Spinal cord (tissue), 10 donors: ENCODE results near the gene C2orf72. TPM values are rescaled to one million over a fixed set of nuclear protein-coding genes. Genes with fewer than 3 reads are reported as not detected.
"Not testable (repeated sequence)": the region's sequence is repeated elsewhere in the genome, so short reads cannot be mapped to it uniquely, and the experiment has no call there.

ENCODE experiments used
- DNase-seq, 6 donors: peaks; one replicate each; pipeline versions ENCODE4 v3.0.0 to v3.0.0-alpha.2; 2013 to 2015; ENCODE audit warnings: low spot score in 6 of 6, low read depth in 4 of 6
- H3K27ac ChIP-seq: one replicate; pipeline ENCODE4 v1.5.1; 2013; ENCODE audit warnings: low read depth, low read length, control low read depth
- H3K27me3 ChIP-seq: one replicate; pipeline ENCODE4 v1.6.1; 2013; ENCODE audit warnings: low read length; ENCODE audit not compliant: control insufficient read depth, insufficient read depth
- H3K36me3 ChIP-seq: one replicate; pipeline ENCODE4 v1.6.1; 2013; ENCODE audit warnings: low read length; ENCODE audit not compliant: control insufficient read depth, insufficient read depth
- H3K4me1 ChIP-seq: one replicate; pipeline ENCODE4 v1.6.1; 2013; ENCODE audit warnings: low read length; ENCODE audit not compliant: control insufficient read depth, insufficient read depth
- H3K4me3 ChIP-seq: one replicate; pipeline ENCODE4 v1.5.1; 2013; ENCODE audit warnings: low read depth, low read length, control low read depth
- H3K9me3 ChIP-seq: one replicate; pipeline ENCODE4 v1.6.1; 2013; ENCODE audit warnings: low read length; ENCODE audit not compliant: control insufficient read depth, insufficient read depth
- WGBS: methylation state at CpG from one replicate; pipeline ENCODE4 v1.1.5; 2013; ENCODE audit warnings: missing lambda C conversion rate; ENCODE audit not compliant: insufficient coverage; 5-methylcytosine and 5-hydroxymethylcytosine counted together
- polyA plus RNA-seq, 2 donors: library from polyadenylated mRNA; unstranded; fragments of 120-200 nt; gene quantifications; one replicate each; pipeline ENCODE4 v1.2.1, GENCODE V29; 2013; ENCODE audit not compliant: insufficient read length in 2 of 2
- total RNA-seq, 2 donors: library from RNA; depleted of rRNA in 1 of 2; stranded (reverse); fragments of 120-200 nt in 1 of 2; fragments of >200 nt in 1 of 2; gene quantifications; one replicate each; pipeline versions ENCODE4 v1.2.3 to v1.2.4, GENCODE V29; 2013 to 2014
- donor health status: healthy.

Gene C2orf72
- total and polyA plus RNA-seq, 4 donors, result 23.0 to 67.6 (median 45.5) TPM

- no peak for DNase-seq
- Histone ChIP-seq H3K4me3 (no peak overlapping the region), H3K27me3 (no peaks in the 10 kb centered on the region), H3K4me1 (no peaks in the 10 kb centered on the region), H3K9me3 (no peaks in the 10 kb centered on the region), H3K27ac (no peak overlapping the region), H3K36me3 (peaks cover 11% of the 10 kb centered on the region)
- no CpG with 5 or more reads among the region's 2 CpGs for WGBS
Measured at GRCh38 chr2:231059756-231060155, 22.4 kb downstream of the C2orf72 start.

- no peak for DNase-seq
- Histone ChIP-seq H3K4me3 (no peak overlapping the region), H3K4me1 (no peaks in the 10 kb centered on the region), H3K27ac (no peak overlapping the region), H3K27me3 (no peaks in the 10 kb centered on the region), H3K36me3 (peaks cover 22% of the 10 kb centered on the region), H3K9me3 (no peaks in the 10 kb centered on the region)
- WGBS, result no CpG with 5 or more reads among the region's 3 CpGs
Measured at GRCh38 chr2:231062776-231063175, 25.5 kb downstream of the C2orf72 start.

DNA sequence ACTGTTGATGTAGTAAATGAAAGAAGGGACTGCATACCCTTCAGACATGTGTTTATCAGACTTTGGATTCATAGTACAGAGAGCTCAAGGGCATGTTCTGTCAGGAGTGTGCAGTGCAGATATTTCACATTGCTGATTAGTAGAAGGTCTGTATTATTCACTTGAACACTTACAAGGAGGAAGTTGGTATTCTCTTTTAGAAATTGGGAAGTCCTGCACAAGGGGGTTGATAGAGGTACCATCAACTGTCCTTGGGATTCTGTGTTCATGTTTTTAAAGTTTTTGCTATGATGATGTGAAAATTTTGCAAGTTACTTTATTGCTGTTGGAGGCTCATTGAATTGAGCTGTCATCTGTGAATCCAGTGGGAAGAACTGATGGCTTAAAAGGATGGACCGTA is 26.0 kb downstream of the C2orf72 start:
- no peak for DNase-seq
- H3K27me3 ChIP-seq, result no peaks in the 10 kb centered on the region
- no peaks in the 10 kb centered on the region for H3K9me3 ChIP-seq
- WGBS, result no CpG with 5 or more reads among the region's 1 CpG
- H3K36me3 ChIP-seq, result peaks cover 27% of the 10 kb centered on the region
- no peaks in the 10 kb centered on the region for H3K4me1 ChIP-seq
- no peak overlapping the region for H3K4me3 ChIP-seq
- no peak overlapping the region for H3K27ac ChIP-seq

- Histone ChIP-seq H3K27ac (no peak overlapping the region), H3K9me3 (no peaks in the 10 kb centered on the region), H3K4me1 (no peaks in the 10 kb centered on the region), H3K27me3 (no peaks in the 10 kb centered on the region), H3K36me3 (peaks cover 30% of the 10 kb centered on the region), H3K4me3 (no peak overlapping the region)
- WGBS, result no CpG with 5 or more reads among the region's 1 CpG
- no peak for DNase-seq
Measured at GRCh38 chr2:231065966-231066365, 28.6 kb downstream of the C2orf72 start.

DNA sequence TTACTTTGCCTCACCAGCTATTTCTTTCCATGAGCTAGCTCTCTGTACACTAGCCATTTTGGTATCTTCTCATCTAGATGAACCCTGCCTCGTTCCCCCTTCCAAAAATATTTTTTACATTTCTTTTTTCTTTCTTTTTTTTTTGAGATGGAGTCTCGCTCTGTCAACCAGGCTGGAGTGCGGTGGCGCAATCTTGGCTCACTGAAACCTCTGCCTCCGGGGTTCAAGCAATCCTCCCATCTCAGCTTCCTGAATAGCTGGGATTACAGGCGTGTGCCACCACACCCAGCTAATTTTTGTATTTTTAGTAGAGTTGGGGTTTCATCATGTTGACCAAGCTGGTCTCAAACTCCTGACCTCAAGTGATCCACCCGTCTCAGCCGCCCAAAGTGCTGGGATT is 30.2 kb downstream of the C2orf72 start:
- H3K9me3 ChIP-seq, H3K27ac ChIP-seq, H3K4me1 ChIP-seq, DNase-seq, H3K27me3 ChIP-seq, H3K4me3 ChIP-seq: not testable (repeated sequence)
- H3K36me3 ChIP-seq, result peaks cover 24% of the 10 kb centered on the region
- WGBS, result 92% methylated on average over 2 of the region's 8 CpGs

DNA sequence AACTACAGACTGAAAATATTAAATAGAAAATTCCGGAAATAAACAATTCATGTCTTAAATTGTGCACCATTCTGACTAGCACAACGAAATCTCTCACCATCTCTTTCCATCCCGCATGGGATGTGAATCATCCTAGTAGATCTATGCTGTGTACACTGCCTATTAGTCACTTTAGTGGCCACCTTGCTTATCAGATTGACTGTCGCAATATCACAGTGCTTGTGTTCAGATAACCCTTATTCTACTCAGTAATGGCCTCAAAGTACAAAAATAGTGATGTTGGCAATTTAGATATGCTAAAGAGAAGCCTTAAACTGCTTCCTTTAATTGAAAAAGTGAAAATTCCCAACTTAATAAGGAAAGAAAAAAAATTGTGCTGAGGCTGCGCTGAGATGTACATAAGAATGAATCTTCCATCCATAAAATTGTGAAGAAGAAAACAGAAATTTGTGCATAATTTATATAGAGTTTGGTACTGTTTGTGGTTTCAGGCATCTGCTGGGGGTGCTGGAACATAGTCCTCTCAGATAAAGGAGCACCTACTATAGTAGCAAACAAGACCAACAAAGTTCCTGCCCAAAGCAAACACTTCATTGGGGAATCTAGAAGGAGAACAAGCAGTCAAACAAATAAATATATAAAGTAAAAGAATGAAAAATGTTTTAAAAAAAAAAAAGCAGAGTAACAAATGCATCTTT is 31.4 kb downstream of the C2orf72 start:
- no peak for DNase-seq
- WGBS, result 100% methylated on average over 2 of the region's 5 CpGs
- Histone ChIP-seq H3K27ac (no peak overlapping the region), H3K9me3 (no peaks in the 10 kb centered on the region), H3K4me1 (no peaks in the 10 kb centered on the region), H3K4me3 (no peak overlapping the region), H3K27me3 (no peaks in the 10 kb centered on the region), H3K36me3 (peaks cover 24% of the 10 kb centered on the region)

GRCh38 chr2:231069379-231070054 is 32.2 kb downstream of the C2orf72 start:
- H3K36me3 ChIP-seq, result peaks cover 23% of the 10 kb centered on the region
- no CpG with 5 or more reads among the region's 1 CpG for WGBS
- no peak overlapping the region for H3K27ac ChIP-seq

DNA sequence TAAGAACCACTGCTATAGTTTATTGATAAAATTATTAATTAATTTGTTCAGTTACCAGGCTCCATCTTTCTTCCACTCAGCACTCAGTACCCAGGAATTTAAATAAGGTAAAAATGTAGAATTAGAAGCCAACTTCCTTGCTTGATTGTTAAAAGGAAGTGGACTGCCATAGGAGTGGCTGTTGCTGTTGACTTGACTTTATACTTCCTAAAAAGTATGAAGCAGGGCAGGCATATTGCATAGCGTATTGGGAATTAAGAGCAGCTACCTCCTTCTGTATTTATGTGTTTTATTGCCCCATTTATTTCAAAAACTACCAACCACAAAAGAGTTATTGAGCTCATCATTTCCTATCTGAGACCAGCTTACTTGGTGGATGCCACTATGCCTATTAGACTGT is 47.2 kb downstream of the C2orf72 start:
- H3K27me3 ChIP-seq, result no peaks in the 10 kb centered on the region
- H3K9me3 ChIP-seq, result no peaks in the 10 kb centered on the region
- H3K4me1 ChIP-seq, result no peaks in the 10 kb centered on the region
- WGBS, result no CpG with 5 or more reads among the region's 1 CpG
- H3K4me3 ChIP-seq, result no peak overlapping the region
- no peak overlapping the region for H3K27ac ChIP-seq
- DNase-seq, result no peak
- peaks cover 41% of the 10 kb centered on the region for H3K36me3 ChIP-seq

More at GRCh38 chr2:231069379-231070054, 32.2 kb downstream of the C2orf72 start:
- Histone ChIP-seq H3K4me3 (no peak overlapping the region), H3K27me3 (no peaks in the 10 kb centered on the region), H3K4me1 (no peaks in the 10 kb centered on the region), H3K9me3 (no peaks in the 10 kb centered on the region)
- no peak for DNase-seq

DNA sequence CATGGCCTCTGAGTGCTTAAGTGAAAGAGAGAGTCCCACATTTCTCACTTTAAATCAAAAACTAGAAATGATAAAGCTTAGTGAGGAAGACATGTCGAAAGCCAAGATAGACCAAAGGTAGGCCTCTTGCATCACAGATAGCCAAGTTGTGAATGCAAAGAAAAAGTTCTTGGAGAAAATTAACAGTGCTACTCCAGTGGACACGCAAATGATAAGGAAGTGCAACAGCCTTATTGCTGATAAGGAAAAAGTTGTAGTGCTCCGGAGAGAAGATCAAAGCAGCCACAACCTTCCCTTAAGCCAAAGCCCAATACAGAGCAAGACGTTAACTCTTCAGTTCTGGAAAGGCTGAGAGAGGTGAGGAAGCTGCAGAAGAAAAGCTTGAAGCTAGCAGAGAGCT is 51.4 kb downstream of the C2orf72 start:
- Histone ChIP-seq H3K9me3 (no peaks in the 10 kb centered on the region), H3K27ac (no peak overlapping the region), H3K4me3 (no peak overlapping the region), H3K27me3 (no peaks in the 10 kb centered on the region), H3K36me3 (peaks cover 35% of the 10 kb centered on the region), H3K4me1 (no peaks in the 10 kb centered on the region)
- 100% methylated on average over 2 of the region's 4 CpGs for WGBS
- no peak for DNase-seq

DNA sequence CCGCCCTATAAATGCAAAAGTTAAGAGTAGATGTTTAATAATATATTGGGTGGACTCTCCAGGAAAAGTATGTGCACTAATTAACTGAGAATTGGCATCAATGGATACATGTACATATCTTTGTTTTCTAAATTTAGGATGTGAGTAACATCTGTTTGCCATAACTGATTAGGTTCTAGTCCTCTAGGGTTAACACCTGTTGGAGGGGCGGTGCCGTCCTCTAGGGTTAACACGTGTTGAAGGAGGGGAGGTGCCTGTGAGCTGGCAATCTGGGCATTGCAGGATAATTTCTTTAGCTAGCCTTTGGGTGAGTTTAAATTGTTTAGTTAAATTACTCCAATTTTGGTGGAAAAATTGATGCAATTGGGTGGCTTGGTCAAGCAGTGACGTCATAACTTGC is 56.6 kb downstream of the C2orf72 start:
- no peak for DNase-seq

More for the DNA sequence above, 56.6 kb downstream of the C2orf72 start:
- Histone ChIP-seq H3K4me1 (no peaks in the 10 kb centered on the region), H3K27ac (no peak overlapping the region), H3K9me3 (peaks cover 1% of the 10 kb centered on the region), H3K27me3 (no peaks in the 10 kb centered on the region), H3K4me3 (no peak overlapping the region), H3K36me3 (peaks cover 19% of the 10 kb centered on the region)
- WGBS, result 98% methylated on average over 4 of the region's 5 CpGs
